GM21737 (cell line): Measurements from ENCODE around the gene TOM1L2.
"Not testable (repeated sequence)": the region's sequence is repeated elsewhere in the genome, so short reads cannot be mapped to it uniquely, and the experiment has no call there.

Source experiments
- ATAC-seq: cut with Tn5 transposase; IDR thresholded peaks from one replicate; pipeline ENCODE4 v1.9.1; 2021; ENCODE audit warnings: mild to moderate bottlenecking, moderate library complexity; ENCODE audit not compliant: unreplicated experiment

Gene TOM1L2

DNA sequence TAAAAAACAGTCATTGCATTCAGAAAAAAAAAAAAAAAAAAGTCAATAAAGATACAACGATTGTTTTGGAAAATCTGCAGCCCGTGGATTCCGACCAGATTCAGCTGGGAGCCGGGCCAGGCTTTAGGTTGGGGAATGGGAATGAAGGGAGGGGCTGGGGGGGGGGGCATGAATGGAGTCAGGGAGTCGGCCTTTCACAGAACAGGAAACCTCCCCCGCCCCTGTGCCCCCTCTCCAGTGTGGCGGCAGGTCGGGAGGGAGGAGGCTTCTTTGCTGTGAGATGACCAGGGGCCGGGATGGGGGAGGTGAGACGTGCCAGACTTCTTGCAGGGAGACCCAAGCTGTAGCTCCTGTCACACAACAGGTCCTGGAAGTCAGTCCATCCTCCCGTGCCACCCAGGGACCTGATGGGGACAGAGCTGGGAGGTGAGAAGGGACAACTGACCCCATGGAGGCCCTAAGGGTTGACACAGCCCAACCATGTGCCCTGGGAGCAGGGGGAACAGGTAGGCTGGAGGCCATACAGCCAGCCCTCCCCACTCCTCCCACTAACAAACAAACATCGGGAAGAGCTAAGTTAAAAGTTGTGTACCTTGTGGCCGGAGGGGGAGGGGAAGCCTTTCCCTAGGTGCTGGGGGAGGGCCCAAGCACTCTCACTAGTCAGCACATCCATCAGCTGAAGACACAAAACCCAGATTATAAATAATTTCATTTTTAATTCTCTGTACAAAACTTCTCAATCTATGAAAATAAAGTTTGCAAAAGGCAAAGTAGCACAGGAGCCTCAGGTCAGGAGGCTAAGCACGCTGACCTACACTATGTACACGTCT is 160.6 kb downstream of the TOM1L2 start:
- no peak for ATAC-seq

DNA sequence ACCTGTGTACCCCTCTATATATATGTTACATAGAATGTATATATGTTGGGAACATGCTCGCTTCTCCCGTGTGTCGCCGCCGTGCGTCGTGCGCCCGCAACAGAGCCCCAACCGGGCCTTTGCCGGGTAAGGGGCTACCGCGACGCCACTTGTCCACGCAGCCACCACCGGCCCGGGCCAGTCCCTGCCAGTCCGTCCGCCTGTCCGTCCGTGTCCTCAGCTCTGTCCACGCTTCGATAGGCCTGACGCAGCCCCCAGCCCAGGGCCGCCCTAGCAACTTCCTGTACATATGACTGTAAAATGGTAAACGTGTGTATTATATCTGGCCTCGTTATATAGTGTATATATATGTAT is 161.3 kb downstream of the TOM1L2 start:
- ATAC-seq, result no peak

- ATAC-seq, result no peak
Measured at GRCh38 chr17:17810084-17810894, 161.9 kb downstream of the TOM1L2 start.

DNA sequence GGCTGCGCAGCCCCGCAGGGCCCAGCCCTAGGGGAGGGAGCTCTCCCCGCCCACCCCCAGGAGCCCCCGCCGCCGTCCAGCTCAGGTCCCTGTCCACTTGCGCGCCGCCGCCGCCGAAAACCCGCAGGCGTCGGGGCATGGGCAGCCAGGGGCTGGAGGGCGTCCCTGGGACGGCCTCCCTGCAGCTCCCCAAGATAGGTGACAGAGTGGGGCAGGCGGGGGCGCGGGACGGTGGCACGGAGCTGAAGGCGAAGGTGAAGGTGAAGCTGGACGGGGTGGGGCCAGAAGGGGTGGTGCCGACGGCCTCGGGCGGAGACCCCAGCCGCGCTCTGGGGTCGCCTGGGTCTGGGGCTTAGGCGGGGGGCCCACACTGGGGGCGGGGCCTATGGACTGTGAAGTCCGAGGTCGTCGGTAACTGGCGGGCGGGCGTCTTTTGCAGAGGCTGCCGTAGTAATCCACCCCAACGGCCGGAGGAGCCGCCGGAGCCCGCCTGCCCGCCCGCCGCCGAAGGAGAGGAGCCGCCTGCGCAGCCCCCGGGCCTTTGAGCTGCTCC is 162.6 kb downstream of the TOM1L2 start:
- ATAC-seq, result no peak

- no peak for ATAC-seq
Measured at GRCh38 chr17:17808706-17809432, 163.3 kb downstream of the TOM1L2 start.

DNA sequence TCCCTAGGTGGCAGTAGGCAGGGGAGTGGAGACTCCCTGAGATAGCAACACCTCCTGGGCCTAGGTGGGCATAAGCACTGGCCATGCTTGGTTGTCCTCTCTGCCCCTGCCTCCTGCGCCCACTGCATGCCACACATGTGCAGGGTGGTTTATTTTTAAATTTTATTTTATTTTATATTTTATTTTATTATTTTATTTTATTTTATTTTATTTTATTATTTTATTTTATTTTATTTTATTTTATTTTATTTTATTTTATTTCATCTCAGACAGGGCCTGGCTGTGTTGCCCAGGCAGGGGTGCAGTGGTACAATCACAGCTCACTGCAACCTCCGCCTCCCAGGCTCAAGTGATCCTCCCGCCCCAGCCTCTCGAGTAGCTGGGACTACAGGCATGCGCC is 164.0 kb downstream of the TOM1L2 start:
- not testable (repeated sequence) for ATAC-seq

GRCh38 chr17:17807440-17807839 is 164.8 kb downstream of the TOM1L2 start:
- no peak for ATAC-seq

- ATAC-seq, result no peak
Measured at GRCh38 chr17:17806611-17807274, 165.5 kb downstream of the TOM1L2 start.

DNA sequence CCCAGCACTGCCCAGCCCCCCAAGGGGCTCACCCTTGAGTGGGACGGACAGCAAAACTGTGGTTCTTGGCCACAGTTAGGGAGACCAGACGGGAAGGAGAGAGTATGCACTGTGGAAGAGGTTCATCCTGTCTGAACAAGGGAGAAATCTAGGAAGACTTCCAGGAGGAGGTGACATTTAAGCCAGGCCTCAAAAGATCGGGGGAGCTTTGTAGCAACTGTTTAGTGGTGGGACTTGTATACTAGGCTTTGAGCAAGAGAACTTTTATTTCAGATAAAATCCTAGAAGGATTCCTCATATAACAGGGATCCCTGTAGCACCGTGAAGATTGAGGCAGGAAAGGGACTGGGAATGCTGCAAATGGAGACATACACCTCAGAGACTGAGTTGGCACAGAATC is 166.2 kb downstream of the TOM1L2 start:
- no peak for ATAC-seq

GRCh38 chr17:17805575-17805974 is 166.6 kb downstream of the TOM1L2 start:
- no peak for ATAC-seq

- no peak for ATAC-seq
Measured at GRCh38 chr17:17804007-17804406, 168.2 kb downstream of the TOM1L2 start.

DNA sequence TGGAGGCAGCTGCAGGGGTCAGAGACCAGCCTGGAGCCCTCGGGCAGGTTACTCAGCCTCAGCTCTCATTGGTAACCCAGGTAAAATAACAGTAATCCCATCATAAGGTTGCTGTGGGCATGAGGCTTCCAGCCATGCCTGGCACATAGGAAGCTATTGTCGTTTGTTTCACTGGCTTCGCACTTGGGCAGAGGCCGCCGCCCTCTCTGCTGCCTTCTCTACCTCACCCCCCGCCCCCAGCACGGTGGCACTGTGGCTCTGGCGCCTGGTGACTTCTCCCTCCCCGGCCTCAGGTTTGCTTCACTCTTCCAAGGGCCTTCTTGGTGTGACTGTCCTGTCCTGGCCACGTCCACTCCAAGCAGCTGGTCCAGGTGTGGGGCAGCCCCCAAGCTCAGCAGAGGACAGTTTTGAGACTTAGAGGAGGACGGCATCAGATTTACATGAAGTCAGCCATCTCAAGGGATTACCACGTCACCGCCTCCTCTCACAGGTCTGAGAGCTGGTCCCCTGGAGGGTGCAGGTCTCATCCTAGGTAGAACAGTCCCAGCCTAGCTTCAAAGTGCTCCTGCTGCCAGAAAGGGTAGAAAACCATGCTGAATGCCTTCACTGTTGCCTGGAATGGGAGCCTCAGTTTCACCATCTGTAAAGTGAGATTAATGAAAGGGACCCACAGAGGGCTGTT is 170.3 kb downstream of the TOM1L2 start:
- ATAC-seq, result no peak

DNA sequence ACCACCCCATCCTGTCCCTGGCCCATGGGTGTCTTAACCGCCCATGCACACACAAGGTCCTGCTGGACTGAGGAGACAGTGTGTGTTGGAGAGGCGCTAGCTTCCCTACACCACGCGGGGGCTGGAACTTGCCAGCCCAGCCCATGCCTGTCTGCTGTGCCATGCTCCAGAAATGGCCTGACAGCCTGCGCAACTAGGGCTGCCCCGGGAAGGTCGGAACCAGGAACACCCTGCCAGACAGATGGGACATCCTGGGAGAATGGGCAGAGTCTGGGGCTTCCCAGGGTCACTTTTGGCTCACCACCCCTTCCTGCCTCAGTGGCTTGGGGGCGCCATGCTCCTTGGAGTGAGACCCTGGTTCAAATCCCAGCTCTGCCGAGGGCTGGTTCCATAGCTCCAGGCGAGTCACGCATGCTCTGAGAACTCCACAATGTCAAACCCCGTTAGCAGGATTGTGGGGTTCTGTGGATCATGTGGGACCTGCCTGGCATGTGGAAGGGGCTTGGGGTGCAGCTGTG is 171.6 kb downstream of the TOM1L2 start:
- ATAC-seq, result no peak

DNA sequence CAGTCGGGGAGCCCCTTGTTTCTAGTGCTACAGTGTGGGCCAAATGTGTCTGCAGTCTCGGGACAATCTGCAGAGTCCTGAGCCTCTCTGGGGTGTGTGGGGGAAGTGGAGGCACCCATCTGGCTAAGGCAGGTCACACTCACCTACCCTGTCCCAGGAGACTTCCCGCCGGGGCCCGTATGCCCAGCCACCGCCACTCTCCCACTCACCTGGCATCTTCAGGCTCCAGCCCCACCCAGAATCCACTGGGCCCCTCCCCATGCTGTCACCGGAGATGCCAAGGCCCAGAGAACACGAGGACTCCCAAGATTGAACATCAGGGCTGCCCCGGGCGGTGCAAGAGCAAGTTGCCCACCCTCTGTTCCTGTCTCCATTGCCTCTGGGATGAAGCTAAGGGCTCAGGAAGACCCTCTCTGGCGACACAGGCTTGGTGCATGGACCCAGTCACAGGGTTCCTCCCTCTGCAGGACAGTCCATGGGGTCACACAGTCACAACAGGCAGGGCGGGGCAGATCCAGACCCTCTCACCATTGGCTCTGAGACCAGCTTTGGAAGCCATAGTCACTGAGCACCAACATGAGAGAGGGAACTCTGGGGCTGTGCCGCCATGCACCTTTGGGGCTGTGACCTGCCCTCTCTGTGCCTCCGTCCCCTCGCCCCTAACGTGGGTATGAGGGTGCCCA is 173.5 kb downstream of the TOM1L2 start:
- ATAC-seq, result no peak

DNA sequence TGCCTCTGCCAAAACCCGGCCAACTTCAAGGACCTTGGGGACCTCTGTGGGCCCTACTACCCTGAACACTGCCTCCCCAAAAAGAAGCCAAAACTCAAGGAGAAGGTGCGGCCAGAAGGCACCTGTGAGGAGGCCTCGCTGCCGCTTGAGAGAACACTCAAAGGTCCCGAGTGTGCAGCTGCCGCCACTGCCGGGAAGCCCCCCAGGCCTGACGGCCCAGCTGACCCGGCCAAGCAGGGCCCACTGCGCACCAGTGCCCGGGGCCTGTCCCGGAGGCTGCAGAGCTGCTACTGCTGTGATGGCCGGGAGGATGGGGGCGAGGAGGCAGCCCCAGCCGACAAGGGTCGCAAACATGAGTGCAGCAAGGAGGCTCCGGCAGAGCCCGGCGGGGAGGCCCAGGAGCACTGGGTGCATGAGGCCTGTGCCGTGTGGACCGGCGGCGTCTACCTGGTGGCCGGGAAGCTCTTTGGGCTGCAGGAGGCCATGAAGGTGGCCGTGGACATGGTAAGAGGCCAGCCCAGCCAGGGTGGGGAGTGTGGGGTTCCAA is 174.1 kb downstream of the TOM1L2 start:
- ATAC-seq, result no peak

DNA sequence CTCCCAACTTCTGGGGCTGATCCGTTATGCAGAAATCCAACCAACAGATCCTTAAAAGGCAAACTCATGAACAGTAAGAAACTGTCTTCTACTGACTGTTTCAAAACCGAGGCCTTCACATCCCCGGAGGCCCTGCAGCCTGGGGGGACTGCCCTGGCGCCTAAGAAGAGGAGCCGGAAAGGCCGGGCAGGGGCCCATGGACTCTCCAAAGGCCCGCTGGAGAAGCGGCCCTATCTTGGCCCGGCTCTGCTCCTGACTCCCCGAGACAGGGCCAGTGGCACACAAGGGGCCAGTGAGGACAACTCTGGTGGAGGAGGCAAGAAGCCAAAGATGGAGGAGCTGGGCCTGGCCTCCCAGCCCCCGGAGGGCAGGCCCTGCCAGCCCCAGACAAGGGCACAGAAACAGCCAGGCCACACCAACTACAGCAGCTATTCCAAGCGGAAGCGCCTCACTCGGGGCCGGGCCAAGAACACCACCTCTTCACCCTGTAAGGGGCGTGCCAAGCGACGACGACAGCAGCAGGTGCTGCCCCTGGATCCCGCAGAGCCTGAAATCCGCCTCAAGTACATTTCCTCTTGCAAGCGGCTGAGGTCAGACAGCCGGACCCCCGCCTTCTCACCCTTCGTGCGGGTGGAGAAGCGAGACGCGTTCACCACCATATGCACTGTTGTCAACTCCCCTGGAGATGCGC is 174.9 kb downstream of the TOM1L2 start:
- ATAC-seq, result no peak

GRCh38 chr17:17796787-17797061 is 175.5 kb downstream of the TOM1L2 start:
- ATAC-seq, result no peak

DNA sequence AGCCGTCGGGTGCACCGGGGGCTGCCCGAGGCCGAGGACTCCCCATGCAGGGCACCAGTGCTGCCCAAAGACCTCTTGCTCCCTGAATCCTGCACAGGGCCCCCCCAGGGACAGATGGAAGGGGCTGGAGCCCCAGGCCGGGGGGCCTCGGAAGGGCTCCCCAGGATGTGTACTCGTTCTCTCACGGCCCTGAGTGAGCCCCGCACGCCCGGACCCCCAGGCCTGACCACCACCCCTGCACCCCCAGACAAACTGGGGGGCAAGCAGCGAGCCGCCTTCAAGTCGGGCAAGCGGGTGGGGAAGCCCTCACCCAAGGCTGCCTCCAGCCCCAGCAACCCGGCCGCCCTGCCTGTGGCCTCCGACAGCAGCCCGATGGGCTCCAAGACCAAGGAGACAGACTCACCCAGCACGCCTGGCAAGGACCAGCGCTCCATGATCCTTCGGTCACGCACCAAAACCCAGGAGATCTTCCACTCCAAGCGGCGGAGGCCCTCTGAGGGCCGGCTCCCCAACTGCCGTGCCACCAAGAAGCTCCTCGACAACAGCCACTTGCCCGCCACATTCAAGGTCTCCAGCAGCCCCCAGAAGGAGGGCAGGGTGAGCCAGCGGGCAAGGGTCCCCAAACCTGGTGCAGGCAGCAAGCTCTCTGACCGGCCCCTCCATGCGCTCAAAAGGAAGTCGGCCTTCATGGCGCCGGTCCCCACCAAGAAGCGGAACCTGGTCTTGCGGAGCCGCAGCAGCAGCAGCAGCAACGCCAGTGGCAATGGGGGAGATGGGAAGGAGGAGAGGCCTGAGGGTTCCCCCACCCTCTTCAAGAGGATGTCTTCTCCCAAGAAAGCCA is 176.0 kb downstream of the TOM1L2 start:
- ATAC-seq, result no peak
